Hematopoietic multipotent progenitor cell treated with erythropoietin and hydrocortisone succinate and interleukin-3 and kit ligand, for 17 days (in vitro differentiated cells): Measurements from ENCODE around the gene SGCA.

ENCODE experiments used
- DNase-seq: peaks from one replicate; pipeline ENCODE4 v3.0.0-alpha.2; 2015; ENCODE audit warnings: low spot score

Gene SGCA

DNA sequence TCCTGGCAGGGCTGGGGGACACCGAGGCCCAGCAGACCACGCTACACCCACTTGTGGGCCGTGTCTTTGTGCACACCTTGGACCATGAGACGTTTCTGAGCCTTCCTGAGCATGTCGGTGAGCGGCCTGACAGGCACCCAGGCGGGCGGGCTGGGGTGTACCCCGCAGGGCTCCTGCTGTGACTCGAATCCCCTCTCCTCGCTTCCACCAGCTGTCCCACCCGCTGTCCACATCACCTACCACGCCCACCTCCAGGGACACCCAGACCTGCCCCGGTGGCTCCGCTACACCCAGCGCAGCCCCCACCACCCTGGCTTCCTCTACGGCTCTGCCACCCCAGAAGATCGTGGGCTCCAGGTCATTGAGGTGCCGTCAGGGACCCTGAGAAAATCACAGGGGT lies 1.6 kb downstream of the SGCA start:
- no peak for DNase-seq

DNA sequence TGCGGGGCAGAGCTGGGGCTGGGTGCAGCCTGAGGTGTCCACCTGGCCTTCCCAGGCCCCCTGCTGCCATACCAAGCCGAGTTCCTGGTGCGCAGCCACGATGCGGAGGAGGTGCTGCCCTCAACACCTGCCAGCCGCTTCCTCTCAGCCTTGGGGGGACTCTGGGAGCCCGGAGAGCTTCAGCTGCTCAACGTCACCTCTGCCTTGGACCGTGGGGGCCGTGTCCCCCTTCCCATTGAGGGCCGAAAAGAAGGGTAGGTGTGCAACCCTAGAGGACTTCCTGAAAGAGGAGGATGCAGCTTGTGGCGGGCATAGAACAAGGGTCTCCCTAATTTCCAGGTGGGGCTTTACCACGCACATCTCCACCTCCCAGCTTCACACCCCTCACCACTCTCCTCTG lies 2.5 kb downstream of the SGCA start:
- no peak for DNase-seq

DNA sequence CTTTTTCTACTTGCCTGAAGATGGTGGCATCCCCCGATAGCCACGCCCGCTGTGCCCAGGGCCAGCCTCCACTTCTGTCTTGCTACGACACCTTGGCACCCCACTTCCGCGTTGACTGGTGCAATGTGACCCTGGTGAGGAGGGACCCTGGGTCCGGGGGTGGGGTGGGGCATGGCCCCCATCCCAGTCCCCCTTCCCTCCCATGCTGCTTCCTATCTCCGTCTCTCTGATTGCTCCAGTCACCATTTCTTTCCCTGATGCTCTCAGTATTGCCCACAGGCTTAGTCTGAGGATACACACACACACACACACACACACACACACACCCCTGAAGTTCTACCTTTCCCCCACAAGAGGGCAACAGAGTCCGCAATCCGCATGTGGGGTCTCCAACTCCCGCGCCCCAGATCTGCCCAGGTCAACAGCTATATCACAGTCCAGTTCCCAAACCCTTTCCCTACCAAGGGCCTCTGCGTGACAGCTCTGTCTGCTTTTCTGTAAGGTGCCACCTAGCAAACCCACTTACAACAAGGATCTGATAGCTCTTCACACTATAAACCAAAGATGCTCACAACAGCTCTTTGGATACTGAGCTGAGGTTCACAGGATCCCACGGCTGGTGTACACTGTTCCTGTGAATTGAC lies 3.4 kb downstream of the SGCA start:
- peak; percentile 18 for DNase-seq

DNA sequence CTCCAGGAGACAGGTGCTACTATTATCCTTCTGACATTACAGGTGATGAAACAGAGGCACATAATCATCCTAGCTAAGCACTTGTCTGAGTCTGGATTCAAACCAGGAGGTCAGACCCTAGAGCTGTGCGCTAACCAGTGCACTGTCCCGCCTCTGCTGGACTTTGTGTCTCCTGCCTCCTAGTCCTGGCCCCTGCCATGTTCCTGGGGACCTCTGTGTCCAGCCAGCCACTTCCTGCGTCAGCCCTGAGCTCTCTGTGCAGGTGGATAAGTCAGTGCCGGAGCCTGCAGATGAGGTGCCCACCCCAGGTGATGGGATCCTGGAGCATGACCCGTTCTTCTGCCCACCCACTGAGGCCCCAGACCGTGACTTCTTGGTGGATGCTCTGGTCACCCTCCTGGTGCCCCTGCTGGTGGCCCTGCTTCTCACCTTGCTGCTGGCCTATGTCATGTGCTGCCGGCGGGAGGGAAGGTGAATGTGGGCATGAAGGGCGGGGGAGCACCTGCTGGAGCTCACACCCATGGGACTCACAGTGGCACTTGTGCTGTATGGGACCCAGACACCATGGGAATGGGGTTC lies 4.2 kb downstream of the SGCA start:
- DNase-seq: no peak

DNA sequence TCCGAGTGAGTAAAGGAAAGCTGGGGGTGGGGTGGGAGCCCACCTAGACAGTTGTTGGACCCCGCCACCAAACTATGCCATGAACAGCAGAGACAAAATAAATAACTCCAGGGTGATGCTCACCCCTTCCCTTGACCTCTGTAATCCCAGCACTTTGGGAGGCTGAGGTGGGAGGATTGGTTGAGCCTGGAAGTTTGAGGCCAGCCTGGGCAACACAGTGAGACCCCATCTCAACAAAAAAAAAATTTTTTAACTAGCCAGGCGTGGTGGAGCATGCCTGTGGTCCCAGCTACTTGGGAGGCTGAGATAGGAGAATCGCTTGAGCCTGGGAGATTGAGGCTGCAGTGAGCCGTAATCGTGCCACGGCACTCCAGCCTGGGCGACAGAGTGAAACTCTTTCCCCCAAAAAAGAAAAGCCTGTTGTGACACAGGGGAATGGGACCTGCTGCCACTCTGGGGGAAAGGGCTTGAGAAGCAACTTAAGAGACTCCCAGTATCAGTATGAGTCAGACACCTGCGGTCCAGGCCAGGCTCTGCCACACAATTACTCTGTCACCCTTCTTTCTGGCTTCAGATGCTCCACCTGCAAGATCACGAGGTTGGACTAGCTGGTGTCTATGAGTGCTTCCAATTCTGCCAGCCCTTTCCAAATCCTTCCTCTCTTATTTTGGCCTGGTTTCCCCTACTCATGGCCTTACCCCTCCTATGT lies 5.0 kb downstream of the SGCA start:
- DNase-seq: no peak

DNA sequence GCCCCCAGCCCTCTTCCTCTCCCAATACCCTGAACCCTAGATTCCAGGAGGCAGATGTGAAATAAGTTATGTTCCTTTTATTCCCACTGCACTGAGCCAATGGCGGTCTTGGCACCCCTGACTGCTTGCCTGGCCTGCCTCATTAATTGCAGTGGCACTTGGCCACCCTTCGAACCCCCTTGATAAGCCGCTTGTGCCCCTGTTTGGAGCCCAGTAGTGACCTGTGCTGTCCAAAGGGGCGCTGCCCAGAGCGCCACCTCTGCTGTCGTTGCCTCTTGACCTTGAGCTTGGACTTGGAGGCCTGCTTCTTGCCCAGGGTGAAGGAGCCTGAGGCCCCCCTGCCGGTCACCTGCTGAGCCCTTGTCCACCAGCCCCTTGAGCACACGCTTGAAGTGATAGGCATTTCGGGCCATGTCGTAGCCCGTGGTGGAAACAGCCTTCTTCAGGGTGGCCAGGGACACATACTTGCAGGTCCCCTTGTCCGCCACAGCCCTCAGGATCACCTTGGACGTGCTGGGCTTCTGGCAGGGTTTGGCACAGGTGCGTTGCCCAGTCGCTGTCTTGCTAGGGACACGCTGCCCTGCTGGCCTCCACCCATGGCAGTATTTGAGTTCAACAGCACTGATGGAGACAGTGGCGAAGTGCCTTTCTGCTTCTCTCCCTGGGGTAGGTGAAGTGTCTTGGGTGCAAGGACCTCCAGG lies 5.7 kb downstream of the SGCA start:
- DNase-seq: no peak

DNA sequence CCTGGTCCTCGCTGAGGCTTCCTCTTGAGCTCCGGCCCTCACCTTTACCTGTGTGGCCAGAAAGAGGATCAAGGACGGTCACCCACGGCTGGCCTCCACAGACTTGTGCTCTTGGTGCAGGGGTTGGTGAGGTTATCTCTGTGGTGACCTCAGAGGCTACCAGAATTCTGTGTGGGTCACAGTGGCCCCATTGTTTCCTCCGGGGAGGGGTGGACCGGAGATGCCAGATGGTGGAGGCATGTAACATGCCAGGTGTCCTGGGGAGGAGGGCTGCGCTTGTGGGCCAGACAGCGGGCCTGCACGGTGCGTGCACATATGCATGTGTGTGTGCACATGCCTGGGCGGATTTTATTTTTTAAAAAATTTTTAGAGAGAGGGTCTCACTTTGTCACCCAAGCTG lies 6.3 kb downstream of the SGCA start:
- DNase-seq: no peak

DNA sequence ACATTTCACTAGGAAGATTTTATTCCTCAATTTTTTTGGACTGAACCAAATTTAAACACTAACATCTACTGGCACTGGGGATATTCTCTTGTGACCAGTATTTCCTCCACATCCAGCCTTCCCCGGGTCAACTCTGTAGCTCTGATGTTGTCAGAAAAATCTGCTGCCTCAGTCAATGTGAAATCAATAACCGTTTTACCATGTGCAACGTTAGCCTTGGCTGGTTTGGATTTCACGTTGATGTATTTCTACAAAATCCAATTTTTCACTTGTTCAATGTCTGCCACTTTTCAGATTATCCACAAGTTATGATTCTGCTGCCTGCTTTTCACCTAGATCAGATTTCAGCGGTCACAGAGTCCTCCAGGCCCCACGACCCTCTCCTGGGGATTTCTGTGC lies 7.1 kb downstream of the SGCA start:
- DNase-seq: no peak

DNA sequence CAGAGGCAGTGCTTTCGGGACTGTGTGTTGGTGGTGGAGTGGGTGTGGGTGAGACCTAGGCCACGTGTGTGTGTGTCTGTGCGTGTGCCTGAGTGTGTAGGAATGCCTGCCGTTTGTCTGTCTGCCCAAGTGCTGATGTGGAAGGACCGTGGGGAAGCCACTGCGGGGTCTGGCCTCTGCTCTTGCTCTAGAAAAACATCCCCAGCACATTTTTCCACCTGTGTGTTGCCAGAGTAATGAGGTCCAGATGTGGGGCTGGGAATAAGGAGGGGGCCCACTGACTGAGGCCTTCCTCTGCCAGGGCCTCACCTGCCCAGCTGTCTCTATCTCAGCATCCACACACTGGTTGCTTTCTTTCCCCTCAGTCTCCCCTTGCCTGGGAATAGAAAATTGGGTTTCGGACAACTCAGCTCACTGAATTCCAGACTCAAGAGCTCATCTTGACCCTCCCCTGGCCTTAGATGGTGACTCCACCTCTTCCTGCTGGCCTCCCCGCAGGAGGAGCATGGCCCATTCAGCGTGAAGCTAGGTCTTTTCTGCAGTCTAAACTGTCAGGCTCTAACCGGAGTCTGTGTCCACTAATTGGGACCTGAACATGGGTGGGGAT lies 7.6 kb downstream of the SGCA start:
- no peak for DNase-seq

DNA sequence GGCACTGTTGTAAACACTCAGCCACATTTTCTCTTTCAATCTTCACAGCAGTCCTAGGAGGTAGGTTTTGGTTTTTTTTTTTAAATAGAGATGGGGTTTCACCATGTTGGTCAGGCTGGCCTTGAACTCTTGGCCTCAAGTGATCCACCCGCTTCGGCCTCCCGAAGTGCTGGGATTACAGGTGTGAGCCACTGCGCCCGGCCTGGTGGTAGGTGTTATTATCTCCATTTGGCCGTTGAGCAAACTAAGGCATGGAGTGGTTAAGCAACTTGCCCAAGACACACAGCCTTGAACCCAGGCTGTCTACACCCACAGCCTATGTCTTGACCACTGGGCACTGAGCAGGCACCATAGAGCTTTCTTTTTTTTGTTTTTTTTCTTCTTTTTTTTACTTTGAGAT lies 8.6 kb downstream of the SGCA start:
- DNase-seq: no peak

DNA sequence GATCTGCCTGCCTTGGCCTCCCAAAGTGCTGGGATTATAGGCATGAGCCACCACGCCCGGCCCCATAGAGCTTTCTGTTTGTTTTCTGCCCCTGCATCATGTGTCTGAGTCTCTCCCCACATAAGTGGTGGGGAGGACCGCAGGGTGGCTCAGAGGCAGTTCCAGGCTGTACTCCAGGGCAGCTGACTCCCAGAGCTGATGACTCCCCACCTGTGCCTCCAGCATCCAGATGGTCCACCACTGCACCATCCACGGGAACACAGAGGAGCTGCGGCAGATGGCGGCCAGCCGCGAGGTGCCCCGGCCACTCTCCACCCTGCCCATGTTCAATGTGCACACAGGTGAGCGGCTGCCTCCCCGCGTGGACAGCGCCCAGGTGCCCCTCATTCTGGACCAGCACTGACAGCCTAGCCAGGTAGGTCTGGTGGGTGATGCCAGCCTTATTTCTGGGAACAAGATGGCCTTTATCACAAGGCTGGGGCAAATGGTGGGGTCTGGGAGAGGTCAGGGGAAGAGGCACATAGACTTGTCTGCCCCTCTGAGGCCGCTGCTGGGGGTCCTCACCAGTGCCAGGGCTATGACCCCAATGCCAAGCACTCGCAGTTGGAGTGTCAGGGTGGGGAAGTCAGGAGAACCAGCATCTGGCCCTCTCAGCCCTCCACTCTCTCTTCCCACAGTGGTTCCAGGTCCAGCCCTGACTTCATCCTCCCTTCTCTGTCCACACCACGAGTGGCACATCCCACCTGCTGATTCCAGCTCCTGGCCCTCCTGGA lies 9.4 kb downstream of the SGCA start:
- no peak for DNase-seq

DNA sequence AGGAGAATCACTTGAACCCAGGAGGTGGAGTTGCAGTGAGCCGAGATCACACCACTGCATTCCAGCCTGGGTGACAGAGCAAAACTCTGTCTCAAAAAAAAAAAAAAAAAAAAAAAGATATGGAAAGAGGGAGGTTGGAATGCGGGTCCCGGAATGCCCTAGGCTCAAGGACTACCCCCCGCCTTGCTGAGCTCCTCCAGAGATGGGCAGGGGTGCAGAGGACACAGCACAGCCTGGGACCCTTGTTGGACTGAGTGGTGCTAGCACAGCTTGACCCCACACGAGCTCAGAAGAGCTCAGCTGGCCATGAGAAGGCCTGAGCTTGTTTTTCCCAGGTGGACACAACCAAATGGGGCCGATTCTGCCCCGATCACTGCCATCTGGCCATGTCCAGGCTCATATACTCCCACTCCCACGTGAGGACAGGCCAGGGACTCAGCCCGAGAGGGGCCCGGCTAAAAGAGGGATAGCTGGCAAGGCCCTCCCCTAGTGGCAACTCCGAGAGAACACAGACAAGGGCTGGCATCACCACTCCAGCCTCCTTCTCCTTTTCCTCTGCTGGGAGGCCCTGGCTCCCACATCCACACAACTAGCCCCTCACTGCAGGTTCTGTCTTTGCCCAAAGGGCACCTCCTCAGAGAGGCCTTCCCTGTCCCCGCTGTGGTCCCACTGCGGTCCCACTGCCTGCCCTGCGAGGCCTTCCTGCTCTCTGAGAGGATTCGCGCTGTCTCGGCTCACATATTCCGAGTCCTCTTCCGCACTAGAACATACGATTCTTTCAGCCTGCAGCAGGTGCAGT lies 11.0 kb downstream of the SGCA start:
- DNase-seq: no peak

DNA sequence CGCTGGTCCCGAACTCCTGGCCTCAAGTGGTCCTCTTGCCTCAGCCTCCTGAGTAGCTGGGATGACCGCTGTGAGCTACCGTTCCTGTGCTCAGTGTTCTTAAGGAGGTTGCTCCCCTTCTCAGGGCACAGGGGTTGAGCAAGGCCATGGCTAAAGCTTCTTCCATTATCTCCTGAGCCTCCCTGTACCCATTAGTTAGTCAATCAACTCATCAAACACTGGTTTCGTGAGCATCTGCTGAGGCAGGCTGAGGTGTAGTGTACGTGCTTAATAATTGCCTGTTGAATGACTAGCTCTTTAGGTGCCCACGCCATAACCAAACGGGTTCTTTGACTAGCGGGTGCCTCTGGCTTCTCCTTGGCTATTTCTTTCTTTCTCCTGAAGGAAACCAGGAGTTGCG lies 11.7 kb downstream of the SGCA start:
- no peak for DNase-seq

DNA sequence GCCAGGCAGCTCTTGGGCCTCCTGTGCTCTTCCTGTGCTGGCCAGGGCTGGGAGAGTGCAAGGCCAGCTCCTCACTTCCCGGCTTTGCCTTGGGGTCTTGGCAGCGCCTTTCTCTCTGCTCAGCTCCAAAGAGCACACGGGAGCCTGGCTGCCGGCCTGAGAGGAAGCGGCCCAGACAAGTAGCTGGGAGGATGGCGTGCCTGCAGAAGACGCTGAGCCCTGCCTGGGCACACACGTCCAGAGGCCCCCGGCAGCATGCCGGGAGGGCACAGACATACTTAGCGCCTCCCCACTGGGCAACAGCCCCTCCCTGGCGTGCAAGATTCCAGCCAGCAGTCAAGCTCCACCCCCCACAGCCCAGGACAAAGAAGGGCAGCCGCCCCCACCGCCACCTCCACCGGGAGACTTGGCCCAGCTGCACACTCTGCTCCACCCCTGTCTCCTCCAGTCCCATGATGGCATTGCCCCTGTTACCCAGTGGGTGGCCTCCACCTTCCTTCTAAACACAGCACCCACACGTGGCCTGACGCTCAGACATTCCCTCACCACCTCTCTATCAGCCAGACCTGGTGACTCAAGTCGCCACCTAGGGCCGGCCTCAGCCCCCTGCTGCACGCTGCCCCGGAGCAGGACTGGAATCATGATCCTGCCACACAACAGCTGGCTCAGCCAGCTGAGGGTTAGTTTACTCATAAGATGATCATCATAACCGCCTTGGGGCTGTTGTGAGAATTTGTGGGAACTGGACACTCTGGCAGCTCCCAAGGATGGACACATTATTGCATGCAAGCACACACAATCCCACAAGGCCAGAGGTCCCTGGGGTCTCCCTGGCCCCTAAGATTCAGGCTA lies 12.4 kb downstream of the SGCA start:
- peak; percentile 67 for DNase-seq

DNA sequence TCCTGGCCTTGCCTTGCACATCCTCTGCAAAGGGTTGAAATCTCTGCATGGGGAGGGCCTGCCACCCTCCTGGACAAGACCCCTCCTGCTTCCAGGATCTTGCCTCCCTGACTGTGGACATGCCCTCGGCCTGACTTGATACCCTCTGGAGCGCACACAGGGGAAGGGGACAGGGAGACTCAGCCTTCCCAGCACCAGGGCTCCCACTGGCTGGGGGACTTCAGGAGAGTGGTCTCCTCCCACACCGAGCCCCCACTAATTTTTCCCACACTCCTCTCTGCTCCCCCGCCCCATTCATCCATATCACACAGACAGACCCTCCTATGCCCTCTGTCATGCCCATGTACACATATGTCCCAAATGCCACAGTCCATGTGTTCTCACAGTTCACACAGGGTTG lies 14.3 kb downstream of the SGCA start:
- DNase-seq: no peak

DNA sequence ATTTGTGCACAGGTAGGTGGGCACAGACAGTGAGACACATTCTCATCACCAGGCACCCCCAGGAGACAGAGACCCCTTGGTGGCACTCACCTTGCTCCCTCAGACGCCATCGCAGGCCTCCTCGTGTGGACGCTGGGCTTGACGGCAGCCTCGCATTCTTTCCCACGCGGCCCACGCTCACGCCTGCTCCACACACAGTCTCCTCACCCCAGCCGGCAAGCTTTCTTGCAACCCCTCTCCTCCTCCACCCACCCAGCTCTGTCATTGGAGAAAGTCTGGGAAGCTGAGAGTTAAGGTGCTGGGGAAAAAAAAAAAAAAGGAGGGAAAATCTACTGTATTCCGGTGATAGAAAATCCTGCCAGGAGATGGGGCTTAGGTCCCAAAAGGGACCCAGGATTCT lies 14.8 kb downstream of the SGCA start:
- DNase-seq: no peak

DNA sequence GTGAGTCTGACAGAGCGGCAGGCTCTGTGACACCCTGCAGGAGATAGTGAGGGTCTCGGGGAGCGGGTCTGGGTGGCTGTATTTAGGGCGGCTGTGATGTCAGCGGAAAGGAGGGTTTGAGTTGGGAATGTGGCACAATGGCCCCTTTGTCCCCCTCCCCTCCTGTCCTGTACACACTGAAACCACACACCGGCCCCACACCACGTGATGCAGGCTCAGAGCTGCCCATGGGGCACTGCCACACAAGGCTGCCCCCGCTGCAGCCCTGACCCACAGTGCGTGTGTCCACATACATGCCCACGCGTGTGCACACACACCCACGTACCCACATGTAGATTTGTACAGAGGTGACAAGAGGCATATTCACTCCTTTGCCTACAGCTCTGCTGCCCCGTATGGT lies 15.3 kb downstream of the SGCA start:
- DNase-seq: no peak

DNA sequence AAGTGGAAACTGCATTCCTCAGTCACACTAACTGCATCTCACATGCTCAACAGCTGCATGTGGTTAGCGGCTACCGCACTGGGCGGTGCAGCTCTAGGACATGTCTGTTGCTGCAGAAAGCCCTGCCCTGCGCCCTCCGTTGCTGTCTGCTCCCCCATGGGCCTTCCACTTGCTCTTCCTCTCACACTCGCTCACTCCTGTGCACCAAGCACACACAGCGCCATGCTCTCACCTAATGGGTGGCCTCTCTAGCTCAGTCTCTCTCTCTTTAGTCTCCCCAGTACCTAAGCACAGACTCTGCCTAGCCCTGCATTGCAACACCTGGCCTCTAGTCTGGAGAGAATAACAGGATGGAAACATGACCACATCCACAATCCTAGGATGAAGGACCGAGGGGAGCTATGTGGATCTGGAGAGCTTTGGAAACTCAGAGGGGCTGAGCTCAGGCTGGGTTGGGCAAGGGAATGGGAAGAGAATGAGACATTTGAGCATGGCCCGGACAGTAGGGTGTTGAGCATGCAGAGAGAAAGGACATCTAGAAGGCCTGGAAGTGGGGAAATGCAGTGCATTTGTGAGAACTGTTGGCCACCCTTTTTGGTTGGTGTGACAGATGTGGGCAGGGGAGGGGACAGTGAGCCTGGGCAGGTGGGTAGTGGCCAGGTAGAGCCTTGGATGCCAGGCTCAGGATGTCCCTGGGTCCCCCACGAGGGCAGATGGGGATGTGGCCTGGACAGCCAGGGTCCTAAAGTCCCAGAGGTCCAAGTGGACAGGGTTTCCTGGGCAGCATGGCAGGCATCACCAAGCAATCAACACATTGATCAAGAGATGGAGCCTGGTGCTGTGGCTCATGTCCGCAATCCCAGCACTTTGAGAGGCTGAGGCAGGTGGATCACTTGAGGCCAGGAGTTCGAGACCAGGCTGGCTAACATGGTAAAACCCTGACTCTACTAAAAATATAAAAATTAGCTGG lies 16.1 kb downstream of the SGCA start:
- no peak for DNase-seq
